IgD-negative memory B cell (primary cell): ENCODE data around the gene NDUFAF4. TPM values are rescaled to one million over a fixed set of nuclear protein-coding genes. Genes with fewer than 3 reads are reported as not detected.

Experiments used
- polyA plus RNA-seq: library from polyadenylated mRNA; unstranded; fragments of 300-500 nt; fragmentation: Illumina TruSeq; gene quantifications from one replicate; pipeline ENCODE4 v1.2.3, GENCODE V29; 2021

Gene NDUFAF4
- polyA plus RNA-seq, 1 donor from 2014 or later = 134 TPM

Other genes with a start within 250 kb of the NDUFAF4 start
- not detected for gene GPR63, start 60.4 kb downstream of the NDUFAF4 start, polyA plus RNA-seq
- 0.35 TPM for gene KLHL32, start 26.8 kb upstream of the NDUFAF4 start, polyA plus RNA-seq